Fibroblast of lung (primary cell): ENCODE measurements around the gene APOBEC3B. TPM values are rescaled to one million over a fixed set of nuclear protein-coding genes. Genes with fewer than 3 reads are reported as not detected.

Experiments
- DNase-seq, 2 donors: peaks; one replicate each; pipeline versions ENCODE4 v3.0.0 to v3.0.0-alpha.2; 2010; ENCODE audit warnings: low read depth in 2 of 2
- H2AFZ ChIP-seq: 2 replicates; pipeline ENCODE4 v1.5.1; 2012; ENCODE audit warnings: low read length, control low read depth, inconsistent platforms
- H3K27ac ChIP-seq: 2 replicates; pipeline ENCODE4 v1.5.1; 2011; ENCODE audit warnings: low read length, control low read depth; ENCODE audit not compliant: insufficient read depth
- H3K27me3 ChIP-seq: 2 replicates; pipeline ENCODE4 v1.5.1; 2011; ENCODE audit warnings: mild to moderate bottlenecking, low read length; ENCODE audit not compliant: control insufficient read depth, insufficient read depth
- H3K36me3 ChIP-seq: 2 replicates; pipeline ENCODE4 v1.5.1; 2011; ENCODE audit warnings: low read length; ENCODE audit not compliant: control insufficient read depth, insufficient read depth
- H3K4me1 ChIP-seq: 2 replicates; pipeline ENCODE4 v1.5.1; 2011; ENCODE audit warnings: low read length; ENCODE audit not compliant: control insufficient read depth, insufficient read depth; ENCODE audit errors: extremely low read depth
- H3K4me2 ChIP-seq: 2 replicates; pipeline ENCODE4 v1.5.1; 2011; ENCODE audit warnings: low read length, control low read depth; ENCODE audit not compliant: insufficient read depth; ENCODE audit errors: extremely low read depth
- H3K4me3 ChIP-seq, 4 experiments: fragments of 200-600 bp in 1 of 4; sonication (generic) in 1 of 4; replicated peaks in 1 of 4; 2 replicates each; pipeline ENCODE4 v1.5.1; 2011 to 2016; ENCODE audit warnings: low read length in 4 of 4, low read depth in 3 of 4, mild to moderate bottlenecking in 3 of 4, control low read depth in 2 of 4, inconsistent platforms in 1 of 4, mixed read lengths in 1 of 4; ENCODE audit not compliant: insufficient read depth in 1 of 4; ENCODE audit errors: control extremely low read depth in 1 of 4
- H3K79me2 ChIP-seq: 2 replicates; pipeline ENCODE4 v1.5.1; 2012; ENCODE audit warnings: mild to moderate bottlenecking, low read length, inconsistent platforms; ENCODE audit not compliant: control insufficient read depth, insufficient read depth
- H3K9ac ChIP-seq: 2 replicates; pipeline ENCODE4 v1.5.1; 2011; ENCODE audit warnings: mild to moderate bottlenecking, low read length, control low read depth; ENCODE audit not compliant: insufficient read depth
- H3K9me3 ChIP-seq: 2 replicates; pipeline ENCODE4 v1.5.1; 2012; ENCODE audit warnings: low read depth, low read length; ENCODE audit not compliant: control insufficient read depth, insufficient read depth
- H4K20me1 ChIP-seq: 2 replicates; pipeline ENCODE4 v1.5.1; 2011; ENCODE audit warnings: low read length; ENCODE audit not compliant: control insufficient read depth, insufficient read depth; ENCODE audit errors: extremely low read depth
- EZH2 ChIP-seq: IDR thresholded peaks from 2 replicates; pipeline ENCODE4 v1.5.1; 2012; ENCODE audit warnings: low read length, control low read depth, mild to moderate bottlenecking; ENCODE audit errors: missing control alignments
- polyA plus RNA-seq, 2 donors: library from polyadenylated mRNA; depleted of rRNA in 1 of 2; stranded (reverse) in 1 of 2; unstranded in 1 of 2; fragments of >200 nt; gene quantifications; 2 replicates each; pipeline ENCODE4 v1.2.1, GENCODE V29; 2011 to 2012; ENCODE audit warnings: missing spikeins in 1 of 2
- total RNA-seq: library from RNA; depleted of rRNA; stranded (reverse); fragments of >200 nt; gene quantifications from 2 replicates; pipeline ENCODE4 v1.2.1, GENCODE V29; 2014
- TF ChIP-seq, protein P1 (sequence below), 2 donors: IDR thresholded peaks in 1 of 2; conservative IDR thresholded peaks in 1 of 2; 1 replicate in 1 of 2; 2 replicates in 1 of 2; pipeline ENCODE4 v1.5.1; 2011 to 2012; ENCODE audit warnings: low read length in 2 of 2, control low read depth in 1 of 2, inconsistent platforms in 1 of 2, low read depth in 1 of 2, mild to moderate bottlenecking in 1 of 2

APOBEC3B gene
- total and polyA plus RNA-seq, 2 donors (not counting 1 experiment from before 2014, with no cell fraction given) = 2.3 to 10.3 TPM

- H3K27me3 ChIP-seq = peaks cover 6% of the 10 kb centered on the region
- H3K9me3 ChIP-seq = no peaks in the 10 kb centered on the region
- no peaks in the 10 kb centered on the region for H3K36me3 ChIP-seq
- no peak for DNase-seq
- H3K4me1 ChIP-seq = no peaks in the 10 kb centered on the region
- H3K9ac ChIP-seq = no peak overlapping the region
- H3K27ac ChIP-seq = no peak overlapping the region
- TF ChIP-seq, protein P1, sequence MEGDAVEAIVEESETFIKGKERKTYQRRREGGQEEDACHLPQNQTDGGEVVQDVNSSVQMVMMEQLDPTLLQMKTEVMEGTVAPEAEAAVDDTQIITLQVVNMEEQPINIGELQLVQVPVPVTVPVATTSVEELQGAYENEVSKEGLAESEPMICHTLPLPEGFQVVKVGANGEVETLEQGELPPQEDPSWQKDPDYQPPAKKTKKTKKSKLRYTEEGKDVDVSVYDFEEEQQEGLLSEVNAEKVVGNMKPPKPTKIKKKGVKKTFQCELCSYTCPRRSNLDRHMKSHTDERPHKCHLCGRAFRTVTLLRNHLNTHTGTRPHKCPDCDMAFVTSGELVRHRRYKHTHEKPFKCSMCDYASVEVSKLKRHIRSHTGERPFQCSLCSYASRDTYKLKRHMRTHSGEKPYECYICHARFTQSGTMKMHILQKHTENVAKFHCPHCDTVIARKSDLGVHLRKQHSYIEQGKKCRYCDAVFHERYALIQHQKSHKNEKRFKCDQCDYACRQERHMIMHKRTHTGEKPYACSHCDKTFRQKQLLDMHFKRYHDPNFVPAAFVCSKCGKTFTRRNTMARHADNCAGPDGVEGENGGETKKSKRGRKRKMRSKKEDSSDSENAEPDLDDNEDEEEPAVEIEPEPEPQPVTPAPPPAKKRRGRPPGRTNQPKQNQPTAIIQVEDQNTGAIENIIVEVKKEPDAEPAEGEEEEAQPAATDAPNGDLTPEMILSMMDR (conservative IDR thresholded peaks at IDR 0.05 in 1 of 2, IDR thresholded peaks at IDR 0.05 in 1 of 2; ENCODE audit: low read depth in 1 of 2, low read length in 2 of 2) = no peak
- TF ChIP-seq EZH2 = no peak
- no peaks in the 10 kb centered on the region for H4K20me1 ChIP-seq
- no peak overlapping the region for H3K4me3 ChIP-seq
- no peak overlapping the region for H2AFZ ChIP-seq
- H3K4me2 ChIP-seq = no peak overlapping the region
- no peaks in the 10 kb centered on the region for H3K79me2 ChIP-seq
Measured at GRCh38 chr22:38996105-38996504, 14.0 kb downstream of the APOBEC3B start.

- Histone ChIP-seq H3K9me3 (no peaks in the 10 kb centered on the region), H3K27me3 (peaks cover 6% of the 10 kb centered on the region), H3K79me2 (no peaks in the 10 kb centered on the region), H3K4me3 (no peak overlapping the region), H3K27ac (no peak overlapping the region), H3K36me3 (no peaks in the 10 kb centered on the region), H3K9ac (no peak overlapping the region), H2AFZ (no peak overlapping the region), H3K4me1 (no peaks in the 10 kb centered on the region), H3K4me2 (no peak overlapping the region), H4K20me1 (no peaks in the 10 kb centered on the region)
- TF ChIP-seq EZH2 = no peak
- TF ChIP-seq, protein P1 (conservative IDR thresholded peaks at IDR 0.05 in 1 of 2, IDR thresholded peaks at IDR 0.05 in 1 of 2; ENCODE audit: low read depth in 1 of 2, low read length in 2 of 2) = no peak
- no peak for DNase-seq
Measured at GRCh38 chr22:38997518-38997917, 15.4 kb downstream of the APOBEC3B start.

DNA sequence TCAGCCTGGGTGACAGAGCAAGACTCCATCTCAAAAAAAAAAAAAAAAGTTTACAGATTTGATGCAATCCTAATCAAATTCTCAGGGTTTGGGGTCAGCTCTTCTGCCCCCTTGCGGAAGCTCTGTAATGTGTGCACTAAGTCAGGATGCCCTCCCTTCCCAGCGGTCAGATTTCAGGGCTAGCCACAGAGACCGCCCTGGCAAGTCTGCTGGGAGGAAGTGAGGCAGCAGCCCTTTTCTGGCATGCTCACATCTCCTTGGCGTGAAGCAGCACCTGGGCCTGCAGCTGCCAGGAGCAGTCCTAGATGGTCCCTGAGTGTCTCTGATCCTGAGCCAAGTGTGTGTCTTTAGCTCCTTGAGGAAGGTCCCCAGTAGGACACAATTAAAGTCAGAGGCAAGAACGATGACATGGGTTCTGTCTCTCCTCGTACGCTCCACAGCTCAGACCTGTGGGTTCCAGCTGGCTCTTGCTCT lies 21.1 kb downstream of the APOBEC3B start:
- Histone ChIP-seq H3K4me2 (no peak overlapping the region), H3K27me3 (peaks cover 6% of the 10 kb centered on the region), H3K9me3 (no peaks in the 10 kb centered on the region), H3K36me3 (no peaks in the 10 kb centered on the region), H3K79me2 (no peaks in the 10 kb centered on the region), H3K27ac (no peak overlapping the region), H2AFZ (peak overlapping the region; percentile 82), H3K4me1 (peaks cover 2% of the 10 kb centered on the region), H3K4me3 (no peak overlapping the region), H4K20me1 (no peaks in the 10 kb centered on the region), H3K9ac (no peak overlapping the region)
- TF ChIP-seq, protein P1 (conservative IDR thresholded peaks at IDR 0.05 in 1 of 2, IDR thresholded peaks at IDR 0.05 in 1 of 2; ENCODE audit: low read depth in 1 of 2, low read length in 2 of 2) = peak; percentile 60 to 78
- no peak for TF ChIP-seq EZH2
- DNase-seq = peak; percentile 82 to 90
